ENCODE data around the gene CAPN11.
A peak's percentile ranks its signal among the peaks of the same experiment; 100 is the strongest.
"Not testable (repeated sequence)": the region's sequence is repeated elsewhere in the genome, so short reads cannot be mapped to it uniquely, and the experiment has no call there.

Gene CAPN11

DNA sequence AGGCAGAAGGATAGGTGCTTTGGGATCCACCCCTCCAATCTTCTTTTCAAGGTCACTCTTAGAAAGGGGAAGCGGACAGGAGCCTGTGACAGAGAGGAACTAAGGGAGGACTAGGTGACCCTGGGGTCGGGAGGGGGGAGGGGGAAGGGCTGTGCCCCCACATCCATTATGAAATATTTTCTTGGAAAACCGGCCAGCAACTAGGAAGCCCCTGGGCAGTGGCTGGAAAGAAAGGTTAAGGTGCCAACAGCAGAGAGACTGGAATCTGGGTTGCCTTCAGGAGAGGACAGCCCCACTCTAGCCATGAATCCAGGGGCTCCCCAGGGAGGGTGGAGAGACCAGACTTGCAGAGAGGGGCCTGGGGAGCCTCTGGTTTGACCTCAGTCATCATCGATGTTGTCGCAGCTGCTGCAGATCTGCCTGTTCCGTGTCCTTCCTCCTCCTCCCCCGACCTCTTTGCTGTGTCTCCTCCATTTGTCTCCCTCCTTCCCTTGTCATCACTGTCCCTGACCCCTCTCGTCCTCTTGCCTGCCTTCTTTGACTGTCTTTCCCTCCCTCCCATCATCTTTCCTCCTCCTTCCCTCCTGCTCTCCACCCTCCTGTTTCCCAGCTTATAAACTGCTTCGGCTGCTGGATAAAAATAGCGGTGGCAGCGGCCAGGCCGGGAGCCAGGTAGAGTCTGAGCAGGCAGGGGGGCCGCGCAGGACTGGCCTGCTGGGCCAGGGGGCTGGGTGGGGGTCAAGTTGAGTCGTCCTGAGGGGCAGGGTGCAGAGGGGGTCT lies 67.9 kb downstream of the CAPN11 start:
- peak in 13 of 58 donors; percentile 11 to 62 (median 24) for DNase-seq

DNA sequence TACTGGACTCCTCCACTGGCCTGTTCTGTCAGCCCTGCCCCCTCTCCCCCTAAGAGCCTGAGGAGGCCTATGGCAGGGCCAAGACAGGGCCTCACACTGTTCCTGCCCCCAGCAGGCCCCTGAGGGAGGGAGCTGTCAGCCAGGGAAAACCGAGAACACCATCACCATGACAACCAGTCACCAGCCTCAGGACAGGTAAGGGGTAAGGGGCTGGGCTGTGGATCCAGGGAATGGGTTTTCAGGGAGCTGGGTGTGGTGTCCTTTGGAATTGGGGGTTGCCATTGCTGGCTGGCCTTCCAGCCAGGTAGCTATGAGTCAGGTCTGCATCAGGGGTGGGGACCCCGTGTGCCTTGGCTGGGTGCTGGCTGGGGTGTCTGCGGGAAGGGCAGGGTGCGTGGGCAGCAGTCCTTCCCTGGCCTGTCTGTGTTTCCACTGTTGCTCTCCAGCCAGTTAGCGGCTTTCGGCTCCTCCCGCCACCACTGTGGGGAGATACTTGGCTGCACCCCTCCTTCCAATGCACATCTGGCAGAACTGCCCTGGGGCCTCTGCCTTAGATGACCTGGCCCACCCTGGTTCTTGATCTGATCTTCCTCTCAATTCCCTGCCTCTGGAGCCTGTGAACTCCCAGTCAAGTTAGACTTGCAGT lies 68.7 kb downstream of the CAPN11 start:
- DNase-seq, result peak in 1 of 58 donors; percentile 20

DNA sequence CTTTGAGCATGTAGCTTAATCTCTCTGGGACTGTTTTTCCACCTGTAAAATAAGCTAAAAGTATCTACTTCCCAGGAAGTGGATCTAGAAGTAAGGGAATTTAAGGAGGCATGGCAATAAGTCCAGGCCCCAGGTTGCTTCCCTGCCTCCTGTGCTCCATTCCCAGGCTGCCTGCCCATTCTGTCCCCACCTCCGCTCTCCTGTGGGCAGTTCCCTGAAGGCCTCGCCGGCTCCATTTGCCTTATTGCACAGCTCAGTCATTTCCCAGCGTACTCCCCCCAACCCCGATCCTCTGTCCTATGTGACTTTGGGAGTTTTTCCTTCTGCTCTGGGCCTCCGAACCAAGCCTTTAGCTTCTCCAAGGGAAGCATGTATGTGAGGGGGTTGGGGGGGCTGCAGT lies 69.4 kb downstream of the CAPN11 start:
- DNase-seq, result peak in 1 of 58 donors; percentile 33

DNA sequence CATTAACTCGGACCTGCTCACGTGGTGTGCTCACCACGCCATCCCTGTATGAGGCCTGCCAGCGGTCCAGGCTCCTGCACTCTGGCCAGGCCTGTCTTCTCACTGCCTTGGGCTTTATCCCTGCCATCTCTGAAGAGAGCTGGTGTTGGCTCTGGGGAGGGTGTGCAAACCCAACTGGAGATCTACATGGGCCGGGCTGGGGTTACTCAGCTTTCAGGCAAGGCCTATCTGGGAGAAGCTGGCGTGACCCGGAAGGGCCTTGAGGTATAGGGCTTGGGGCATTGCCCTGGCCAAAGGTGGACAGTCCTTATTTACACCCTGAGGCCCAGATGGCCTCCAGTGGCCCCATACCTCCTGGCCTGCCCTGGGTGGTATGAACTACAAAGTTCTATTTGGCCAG lies 69.8 kb downstream of the CAPN11 start:
- DNase-seq, result no peak

DNA sequence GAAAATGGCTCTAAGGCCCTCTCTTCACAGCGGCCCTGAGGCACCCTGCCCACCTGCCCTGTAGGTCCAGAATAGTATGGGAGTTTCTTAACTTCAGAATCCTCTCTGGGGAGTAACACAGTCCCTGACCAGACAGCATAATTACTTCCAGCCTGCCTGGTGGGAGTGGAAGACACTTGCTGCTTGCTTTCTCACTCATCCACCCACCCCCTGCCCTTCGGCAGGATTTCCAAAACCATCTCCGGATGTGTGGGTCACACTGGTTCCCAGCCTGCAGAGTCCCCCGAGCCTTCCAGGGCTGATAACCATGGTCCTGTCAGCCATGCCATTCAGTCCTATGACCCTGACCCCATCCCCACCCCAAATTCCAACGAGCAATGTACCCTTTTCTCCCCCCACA lies 70.2 kb downstream of the CAPN11 start:
- DNase-seq, result no peak

DNA sequence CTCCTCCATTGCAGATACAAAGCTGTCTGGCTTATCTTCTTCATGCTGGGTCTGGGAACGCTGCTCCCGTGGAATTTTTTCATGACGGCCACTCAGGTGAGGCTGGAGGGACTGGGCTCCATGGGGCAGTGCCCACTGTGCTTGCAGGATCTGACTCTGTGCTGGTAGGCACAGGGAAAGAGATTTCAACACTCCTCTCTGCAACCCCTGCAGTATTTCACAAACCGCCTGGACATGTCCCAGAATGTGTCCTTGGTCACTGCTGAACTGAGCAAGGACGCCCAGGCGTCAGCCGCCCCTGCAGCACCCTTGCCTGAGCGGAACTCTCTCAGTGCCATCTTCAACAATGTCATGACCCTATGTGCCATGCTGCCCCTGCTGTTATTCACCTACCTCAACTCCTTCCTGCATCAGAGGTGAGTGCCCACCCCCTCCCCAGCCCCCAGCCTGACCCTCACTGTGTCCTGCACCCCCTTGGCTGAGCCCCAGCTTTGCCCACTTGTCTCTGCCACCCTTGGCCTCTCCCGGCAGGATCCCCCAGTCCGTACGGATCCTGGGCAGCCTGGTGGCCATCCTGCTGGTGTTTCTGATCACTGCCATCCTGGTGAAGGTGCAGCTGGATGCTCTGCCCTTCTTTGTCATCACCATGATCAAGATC lies 70.9 kb downstream of the CAPN11 start:
- no peak for DNase-seq

DNA sequence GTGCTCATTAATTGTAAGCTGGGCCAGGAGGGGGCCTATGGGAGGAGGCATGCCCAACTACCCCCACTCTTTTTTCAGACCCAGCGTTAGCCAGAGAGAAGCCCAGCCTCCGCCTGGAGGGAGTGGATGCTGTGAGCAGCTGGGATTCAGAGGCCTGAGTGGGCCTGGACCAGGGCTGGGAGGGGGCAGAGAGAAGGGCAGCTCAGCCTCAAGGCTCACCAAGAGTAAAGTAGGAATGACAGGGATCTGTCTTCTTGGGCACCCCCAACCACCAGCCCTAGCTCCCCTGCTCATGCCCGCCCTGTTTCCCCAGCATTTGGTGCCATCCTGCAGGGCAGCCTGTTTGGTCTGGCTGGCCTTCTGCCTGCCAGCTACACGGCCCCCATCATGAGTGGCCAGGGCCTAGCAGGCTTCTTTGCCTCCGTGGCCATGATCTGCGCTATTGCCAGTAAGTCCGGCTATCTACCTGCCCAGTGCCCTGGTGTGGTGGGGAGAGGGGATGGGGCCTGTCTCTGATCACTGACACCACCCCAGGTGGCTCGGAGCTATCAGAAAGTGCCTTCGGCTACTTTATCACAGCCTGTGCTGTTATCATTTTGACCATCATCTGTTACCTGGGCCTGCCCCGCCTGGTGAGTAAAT lies 71.5 kb downstream of the CAPN11 start:
- DNase-seq, result no peak

DNA sequence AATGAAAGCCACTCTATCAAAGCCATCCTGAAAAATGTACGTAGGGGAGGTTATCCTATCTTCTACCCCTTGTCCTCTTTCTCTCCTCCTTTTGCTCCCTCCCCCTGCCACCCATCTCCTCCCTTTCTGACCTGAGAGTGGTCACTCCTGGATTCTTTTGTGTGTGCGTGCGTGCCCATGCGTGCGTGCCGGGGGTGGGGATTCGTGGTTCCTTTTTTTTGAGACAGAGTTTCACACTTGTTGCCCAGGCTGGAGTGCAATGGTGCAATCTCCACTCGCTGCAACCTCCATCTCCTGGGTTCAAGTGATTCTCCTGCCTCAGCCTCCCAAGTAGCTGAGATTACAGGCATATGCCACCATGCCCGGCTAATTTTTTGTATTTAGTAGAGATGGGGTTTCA lies 72.8 kb downstream of the CAPN11 start:
- not testable (repeated sequence) for DNase-seq

DNA sequence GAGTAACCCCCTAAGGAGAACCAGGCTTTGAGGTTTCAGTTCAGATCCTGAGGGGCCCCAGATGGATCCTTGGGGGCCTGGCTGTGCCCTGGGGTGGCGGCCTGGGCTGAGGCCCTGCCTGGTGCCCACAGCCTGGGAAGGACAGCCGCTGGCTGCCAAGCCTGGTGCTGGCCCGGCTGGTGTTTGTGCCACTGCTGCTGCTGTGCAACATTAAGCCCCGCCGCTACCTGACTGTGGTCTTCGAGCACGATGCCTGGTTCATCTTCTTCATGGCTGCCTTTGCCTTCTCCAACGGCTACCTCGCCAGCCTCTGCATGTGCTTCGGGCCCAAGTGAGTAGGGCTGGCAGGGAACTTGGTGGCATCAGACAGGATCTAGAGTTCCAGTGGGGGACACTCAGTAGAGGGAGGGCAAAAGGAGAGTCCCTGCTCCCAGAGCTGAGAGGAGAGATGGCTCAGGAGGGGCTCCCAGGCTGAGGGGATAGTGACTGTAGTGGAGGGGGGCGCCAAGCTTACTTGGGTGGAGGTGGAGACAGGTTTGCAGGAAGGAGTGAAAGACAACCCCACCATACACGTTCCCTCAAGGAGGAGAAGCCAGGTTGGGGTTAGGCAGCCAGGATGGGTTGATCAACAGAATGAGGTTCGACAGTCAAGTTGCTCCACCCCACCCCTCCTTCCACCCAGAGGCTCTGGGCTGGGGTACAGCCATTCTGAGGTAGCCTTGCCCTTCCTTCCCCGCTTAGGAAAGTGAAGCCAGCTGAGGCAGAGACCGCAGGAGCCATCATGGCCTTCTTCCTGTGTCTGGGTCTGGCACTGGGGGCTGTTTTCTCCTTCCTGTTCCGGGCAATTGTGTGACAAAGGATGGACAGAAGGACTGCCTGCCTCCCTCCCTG lies 74.3 kb downstream of the CAPN11 start:
- DNase-seq, result no peak

DNA sequence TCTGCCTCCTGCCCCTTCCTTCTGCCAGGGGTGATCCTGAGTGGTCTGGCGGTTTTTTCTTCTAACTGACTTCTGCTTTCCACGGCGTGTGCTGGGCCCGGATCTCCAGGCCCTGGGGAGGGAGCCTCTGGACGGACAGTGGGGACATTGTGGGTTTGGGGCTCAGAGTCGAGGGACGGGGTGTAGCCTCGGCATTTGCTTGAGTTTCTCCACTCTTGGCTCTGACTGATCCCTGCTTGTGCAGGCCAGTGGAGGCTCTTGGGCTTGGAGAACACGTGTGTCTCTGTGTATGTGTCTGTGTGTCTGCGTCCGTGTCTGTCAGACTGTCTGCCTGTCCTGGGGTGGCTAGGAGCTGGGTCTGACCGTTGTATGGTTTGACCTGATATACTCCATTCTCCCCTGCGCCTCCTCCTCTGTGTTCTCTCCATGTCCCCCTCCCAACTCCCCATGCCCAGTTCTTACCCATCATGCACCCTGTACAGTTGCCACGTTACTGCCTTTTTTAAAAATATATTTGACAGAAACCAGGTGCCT lies 75.0 kb downstream of the CAPN11 start:
- DNase-seq, result peak in 2 of 58 donors; percentile 29 to 63
